OCI-LY3 (cell line): Measurements from ENCODE around the gene OR52I2.

Source experiments
- H2AFZ ChIP-seq: fragments of 200-600, 300-600 bp; shearing (Covaris generic); 2 replicates; pipeline ENCODE4 v1.6.0; 2014; ENCODE audit warnings: antibody characterized with exemption, low read depth, low read length
- H3K27ac ChIP-seq: fragments of 200-600, 300-600 bp; sonication (generic); 2 replicates; pipeline ENCODE4 v1.5.1; 2014; ENCODE audit warnings: mild to moderate bottlenecking, low read length, moderate library complexity, mixed read lengths
- H3K27me3 ChIP-seq: fragments of 200-600, 300-600 bp; sonication (generic); 2 replicates; pipeline ENCODE4 v1.6.1; 2014; ENCODE audit warnings: low read depth, low read length, mixed read lengths
- H3K36me3 ChIP-seq: fragments of 200-600, 300-600 bp; sonication (generic); replicated peaks from 2 replicates; pipeline ENCODE3; 2014; ENCODE audit warnings: low read depth, low read length, mixed read lengths
- H3K4me1 ChIP-seq: fragments of 300-600, 200-600 bp; sonication (generic); 2 replicates; pipeline ENCODE4 v1.6.1; 2014; ENCODE audit warnings: low read length, mixed read lengths
- H3K4me2 ChIP-seq: fragments of 200-600, 300-600 bp; sonication (generic); 2 replicates; pipeline ENCODE4 v1.6.1; 2014; ENCODE audit warnings: low read length, mixed read lengths
- H3K4me3 ChIP-seq: fragments of 300-600, 200-600 bp; sonication (generic); 2 replicates; pipeline ENCODE4 v1.5.1; 2014; ENCODE audit warnings: antibody characterized with exemption, mild to moderate bottlenecking, low read length, moderate library complexity
- H3K79me2 ChIP-seq: fragments of 300-600, 200-600 bp; shearing (Covaris generic); 2 replicates; pipeline ENCODE4 v1.6.1; 2014; ENCODE audit warnings: mild to moderate bottlenecking, low read length, mixed read lengths
- H3K9ac ChIP-seq: fragments of 300-600, 200-600 bp; shearing (Covaris generic); 2 replicates; pipeline ENCODE4 v1.6.0; 2014; ENCODE audit warnings: mild to moderate bottlenecking, low read length, moderate library complexity
- H3K9me3 ChIP-seq: fragments of 200-600, 300-600 bp; shearing (Covaris generic); 2 replicates; pipeline ENCODE4 v1.6.1; 2014; ENCODE audit warnings: low read length, mixed read lengths; ENCODE audit not compliant: insufficient read depth
- H4K20me1 ChIP-seq: fragments of 200-600, 300-600 bp; sonication (generic); 2 replicates; pipeline ENCODE4 v1.6.1; 2016; ENCODE audit warnings: low read length, mixed read lengths; ENCODE audit not compliant: insufficient read depth
- EZH2phosphoT487 ChIP-seq: fragments of 200-600 bp; shearing (Covaris generic); IDR thresholded peaks from 2 replicates; pipeline ENCODE4 v1.6.1; 2018; ENCODE audit warnings: antibody characterized with exemption, mixed run types, low read depth
- TF ChIP-seq, protein P1 (sequence below): fragments of 200-600, 300-600 bp; sonication (generic); IDR thresholded peaks from 2 replicates; pipeline ENCODE4 v1.5.1; 2014; ENCODE audit warnings: antibody characterized with exemption, low read length, low read depth

The OR52I2 gene

DNA sequence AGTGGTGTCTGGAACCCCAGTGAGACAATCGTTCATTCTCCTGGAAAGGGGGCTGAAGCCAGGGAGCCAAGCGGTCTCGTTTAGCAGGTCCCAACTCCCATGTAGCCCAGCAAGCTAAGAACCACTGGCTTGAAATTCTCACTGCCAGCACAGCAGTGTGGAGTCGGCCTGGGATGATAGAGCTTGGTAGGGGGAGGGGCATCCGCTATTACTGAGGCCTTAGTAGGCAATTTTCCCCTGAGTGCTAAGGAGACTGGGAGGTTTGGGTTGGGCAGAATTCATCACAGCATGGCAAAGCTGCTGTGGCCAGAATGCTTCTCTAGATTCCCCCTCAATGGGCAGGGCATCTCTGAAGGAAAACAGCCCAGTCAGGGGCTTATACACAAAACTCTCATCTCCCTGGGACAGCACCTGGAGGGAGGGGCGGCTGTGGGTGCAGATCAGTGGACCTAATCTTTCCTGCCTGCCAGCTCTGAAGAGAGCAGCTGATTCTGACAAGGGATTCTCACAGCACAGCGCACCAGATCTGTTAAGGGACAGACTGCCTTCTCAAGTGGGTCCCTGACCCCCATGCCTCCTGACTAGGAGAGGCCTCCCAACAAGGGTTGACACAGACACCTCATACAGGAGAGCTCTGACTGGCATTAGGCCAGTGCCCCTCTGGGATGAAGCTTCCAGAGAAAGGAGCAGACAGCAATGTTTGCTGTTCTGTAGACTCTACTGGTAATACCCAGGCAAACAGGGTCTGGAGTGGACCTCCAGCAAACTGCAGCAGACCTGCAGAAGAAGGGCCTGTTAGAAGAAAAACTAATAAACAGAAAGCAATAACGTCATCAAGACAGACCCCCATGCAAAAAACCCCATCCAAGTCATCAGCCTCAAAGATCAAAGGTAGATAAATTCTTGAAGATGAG lies 21.8 kb upstream of the OR52I2 start:
- H3K36me3 ChIP-seq = no peaks in the 10 kb centered on the region
- no peak overlapping the region for H2AFZ ChIP-seq
- TF ChIP-seq, protein P1, sequence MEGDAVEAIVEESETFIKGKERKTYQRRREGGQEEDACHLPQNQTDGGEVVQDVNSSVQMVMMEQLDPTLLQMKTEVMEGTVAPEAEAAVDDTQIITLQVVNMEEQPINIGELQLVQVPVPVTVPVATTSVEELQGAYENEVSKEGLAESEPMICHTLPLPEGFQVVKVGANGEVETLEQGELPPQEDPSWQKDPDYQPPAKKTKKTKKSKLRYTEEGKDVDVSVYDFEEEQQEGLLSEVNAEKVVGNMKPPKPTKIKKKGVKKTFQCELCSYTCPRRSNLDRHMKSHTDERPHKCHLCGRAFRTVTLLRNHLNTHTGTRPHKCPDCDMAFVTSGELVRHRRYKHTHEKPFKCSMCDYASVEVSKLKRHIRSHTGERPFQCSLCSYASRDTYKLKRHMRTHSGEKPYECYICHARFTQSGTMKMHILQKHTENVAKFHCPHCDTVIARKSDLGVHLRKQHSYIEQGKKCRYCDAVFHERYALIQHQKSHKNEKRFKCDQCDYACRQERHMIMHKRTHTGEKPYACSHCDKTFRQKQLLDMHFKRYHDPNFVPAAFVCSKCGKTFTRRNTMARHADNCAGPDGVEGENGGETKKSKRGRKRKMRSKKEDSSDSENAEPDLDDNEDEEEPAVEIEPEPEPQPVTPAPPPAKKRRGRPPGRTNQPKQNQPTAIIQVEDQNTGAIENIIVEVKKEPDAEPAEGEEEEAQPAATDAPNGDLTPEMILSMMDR = no peak
- no peak for TF ChIP-seq EZH2phosphoT487
- no peak overlapping the region for H3K27ac ChIP-seq
- H3K79me2 ChIP-seq = no peaks in the 10 kb centered on the region
- H3K9me3 ChIP-seq = no peaks in the 10 kb centered on the region
- H3K4me2 ChIP-seq = no peak overlapping the region
- no peak overlapping the region for H3K9ac ChIP-seq
- no peaks in the 10 kb centered on the region for H4K20me1 ChIP-seq
- H3K4me1 ChIP-seq = no peaks in the 10 kb centered on the region
- no peak overlapping the region for H3K4me3 ChIP-seq
- H3K27me3 ChIP-seq = no peaks in the 10 kb centered on the region; the same call in 1 of the 2 replicates

DNA sequence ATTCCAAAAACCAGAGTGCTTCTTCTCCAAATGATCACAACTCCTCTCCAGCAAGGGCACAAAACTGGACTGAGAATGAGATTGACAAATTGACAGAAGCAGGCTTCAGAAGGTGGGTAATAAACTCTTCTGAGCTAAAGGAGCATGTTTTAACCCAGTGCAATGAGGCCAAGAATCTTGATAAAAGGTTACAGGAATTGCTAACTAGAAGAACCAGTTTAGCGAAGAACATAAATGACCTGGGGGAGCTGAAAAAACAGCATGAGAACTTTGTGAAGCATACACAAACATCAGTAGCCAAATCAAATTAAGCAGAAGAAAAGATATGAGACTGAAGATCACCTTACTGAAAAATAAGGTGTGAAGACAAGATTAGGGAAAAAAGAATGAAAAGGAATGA lies 21.1 kb upstream of the OR52I2 start:
- Histone ChIP-seq H3K4me1 (no peaks in the 10 kb centered on the region), H3K9me3 (no peaks in the 10 kb centered on the region), H3K27ac (no peak overlapping the region), H3K4me2 (no peak overlapping the region), H3K36me3 (no peaks in the 10 kb centered on the region), H3K9ac (no peak overlapping the region), H2AFZ (no peak overlapping the region), H3K27me3 (no peaks in the 10 kb centered on the region; the same call in 1 of the 2 replicates), H3K79me2 (no peaks in the 10 kb centered on the region), H3K4me3 (no peak overlapping the region), H4K20me1 (no peaks in the 10 kb centered on the region)
- TF ChIP-seq, protein P1 = no peak
- no peak for TF ChIP-seq EZH2phosphoT487

DNA sequence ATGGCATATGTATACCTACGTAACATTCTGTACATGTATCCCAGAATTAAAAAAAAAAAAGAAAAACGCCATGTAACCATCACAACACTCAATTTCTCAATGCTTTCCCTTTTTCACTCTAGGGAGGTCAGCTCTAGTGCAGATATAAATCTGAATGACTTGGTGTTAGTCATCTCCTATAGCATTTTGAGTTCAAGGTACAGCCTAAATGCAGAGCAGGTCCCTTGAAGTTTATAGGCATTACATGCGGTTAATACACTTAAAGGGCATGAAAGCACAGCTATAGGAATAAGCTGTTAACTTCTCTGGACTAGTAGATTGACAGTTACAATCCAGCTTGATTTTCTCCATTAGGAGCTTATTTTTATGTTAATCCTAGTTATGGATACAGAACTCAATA lies 16.2 kb upstream of the OR52I2 start:
- H3K9ac ChIP-seq = no peak overlapping the region
- no peak overlapping the region for H3K4me2 ChIP-seq
- H3K27ac ChIP-seq = no peak overlapping the region
- TF ChIP-seq, protein P1 = no peak
- no peak for TF ChIP-seq EZH2phosphoT487
- H3K27me3 ChIP-seq = peaks cover 5% of the 10 kb centered on the region; the same call in 1 of the 2 replicates
- no peaks in the 10 kb centered on the region for H3K36me3 ChIP-seq
- no peaks in the 10 kb centered on the region for H4K20me1 ChIP-seq
- no peaks in the 10 kb centered on the region for H3K79me2 ChIP-seq
- H3K4me1 ChIP-seq = no peaks in the 10 kb centered on the region
- no peak overlapping the region for H3K4me3 ChIP-seq
- H3K9me3 ChIP-seq = no peaks in the 10 kb centered on the region
- H2AFZ ChIP-seq = no peak overlapping the region

DNA sequence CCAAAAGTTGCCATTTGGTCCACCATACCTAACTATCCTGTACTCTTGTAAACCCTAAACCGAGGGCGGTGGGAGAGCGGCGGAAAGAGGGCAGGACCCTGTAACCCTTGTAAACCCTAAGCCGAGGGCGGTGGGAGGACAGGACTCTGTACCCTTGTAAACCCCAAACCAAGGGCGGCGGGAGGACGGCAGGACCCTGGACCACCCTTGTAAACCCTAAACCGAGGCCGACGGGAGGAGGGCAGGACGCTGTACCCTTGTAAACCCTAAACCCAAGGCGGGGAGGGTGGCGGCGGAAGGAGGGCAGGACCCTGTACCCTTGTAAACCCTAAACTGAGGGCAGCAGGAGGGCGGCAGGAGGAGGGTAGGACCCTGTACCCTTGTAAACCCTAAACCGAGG lies 12.5 kb upstream of the OR52I2 start:
- Histone ChIP-seq H2AFZ (no peak overlapping the region), H3K27ac (no peak overlapping the region), H3K4me1 (no peaks in the 10 kb centered on the region), H3K4me2 (no peak overlapping the region), H3K9me3 (no peaks in the 10 kb centered on the region), H3K27me3 (peaks cover 5% of the 10 kb centered on the region; the same call in 1 of the 2 replicates), H3K4me3 (no peak overlapping the region), H3K9ac (no peak overlapping the region), H3K36me3 (no peaks in the 10 kb centered on the region), H4K20me1 (no peaks in the 10 kb centered on the region), H3K79me2 (no peaks in the 10 kb centered on the region)
- TF ChIP-seq, protein P1 = no peak
- TF ChIP-seq EZH2phosphoT487 = no peak
